WTC11 (cell line): ENCODE results near the gene SPHKAP. TPM values are rescaled to one million over a fixed set of nuclear protein-coding genes. Genes with fewer than 3 reads are reported as not detected.
A peak's percentile ranks its signal among the peaks of the same experiment; 100 is the strongest.
"Not testable (repeated sequence)": the region's sequence is repeated elsewhere in the genome, so short reads cannot be mapped to it uniquely, and the experiment has no call there.

Source experiments
- ATAC-seq: fragments of 200-7000 bp; cut with Tn5 transposase; 2 replicates; pipeline ENCODE4 v1.10.0; 2021; ENCODE audit warnings: mild to moderate bottlenecking, moderate library complexity
- CTCF ChIA-PET: fragments of 300-600 bp; sonication (Branson Sonifier 250); formaldehyde crosslinking; loops from one replicate; lab custom pipeline; 2021; ENCODE audit warnings: antibody characterized with exemption; lab: Charles Lee
- POLR2A ChIA-PET: fragments of 350-600 bp; sonication (Branson Sonifier 250); formaldehyde crosslinking; loops from one replicate; lab custom pipeline; 2021; ENCODE audit warnings: antibody characterized with exemption; lab: Charles Lee
- DNase-seq: peaks from one replicate; pipeline ENCODE4 v3.0.0; 2021; ENCODE audit warnings: low spot score
- H3K27ac Mint-ChIP-seq: 2 replicates; pipeline ENCODE4 v1.8.0; 2021; ENCODE audit warnings: mixed read lengths
- H3K27me3 Mint-ChIP-seq: 2 replicates; pipeline ENCODE4 v1.8.0; 2021; ENCODE audit warnings: low read depth, mild to moderate bottlenecking, moderate library complexity, mixed read lengths
- H3K36me3 Mint-ChIP-seq: 2 replicates; pipeline ENCODE4 v1.8.0; 2021; ENCODE audit warnings: mixed read lengths
- H3K4me1 Mint-ChIP-seq: 2 replicates; pipeline ENCODE4 v1.8.0; 2022; ENCODE audit warnings: mixed read lengths
- H3K4me3 Mint-ChIP-seq: 2 replicates; pipeline ENCODE4 v1.8.0; 2021; ENCODE audit warnings: mild to moderate bottlenecking, moderate library complexity, mixed read lengths
- H3K9me3 Mint-ChIP-seq: 2 replicates; pipeline ENCODE4 v1.8.0; 2021; ENCODE audit warnings: mixed read lengths
- ARID4B ChIP-seq: sonication (generic); formaldehyde crosslinking; IDR thresholded peaks from 2 replicates; pipeline ENCODE4 v1.8.0; 2023; ENCODE audit warnings: missing genetic modification reagents, mild to moderate bottlenecking, borderline replicate concordance
- CTCF ChIP-seq: fragments of 200-600 bp; IDR thresholded peaks from 2 replicates; pipeline ENCODE4 v1.8.0; 2022; ENCODE audit warnings: antibody characterized with exemption
- E2F1 ChIP-seq: sonication (generic); formaldehyde crosslinking; IDR thresholded peaks from 2 replicates; pipeline ENCODE4 v1.8.0; 2022; ENCODE audit warnings: mild to moderate bottlenecking, missing genetic modification reagents
- E2F4 ChIP-seq: sonication (generic); formaldehyde crosslinking; IDR thresholded peaks from 2 replicates; pipeline ENCODE4 v1.8.1; 2022; ENCODE audit warnings: low read depth, mild to moderate bottlenecking, moderate library complexity, missing genetic modification reagents, borderline replicate concordance
- E2F5 ChIP-seq: sonication (generic); formaldehyde crosslinking; IDR thresholded peaks from 2 replicates; pipeline ENCODE4 v1.8.1; 2022; ENCODE audit warnings: mild to moderate bottlenecking, moderate library complexity, missing genetic modification reagents
- FOXP1 ChIP-seq: sonication (generic); formaldehyde crosslinking; IDR thresholded peaks from 2 replicates; pipeline ENCODE4 v1.8.0; 2022; ENCODE audit warnings: missing genetic modification reagents, mild to moderate bottlenecking, moderate library complexity, borderline replicate concordance
- HMGA2 ChIP-seq: fragments of 250-450 bp; sonication (Bioruptor Pico); IDR thresholded peaks from 2 replicates; pipeline ENCODE4 v1.4.0; 2021; ENCODE audit warnings: mild to moderate bottlenecking, moderate library complexity
- KAT7 ChIP-seq: sonication (generic); formaldehyde crosslinking; IDR thresholded peaks from 2 replicates; pipeline ENCODE4 v1.8.1; 2023; ENCODE audit warnings: missing genetic modification reagents, mild to moderate bottlenecking, borderline replicate concordance
- MXD4 ChIP-seq: fragments of 250-450 bp; sonication (Bioruptor Pico); IDR thresholded peaks from 2 replicates; pipeline ENCODE4 v1.8.0; 2021; ENCODE audit warnings: mild to moderate bottlenecking, moderate library complexity, borderline replicate concordance
- MYBL2 ChIP-seq: sonication (generic); formaldehyde crosslinking; IDR thresholded peaks from 2 replicates; pipeline ENCODE4 v1.8.1; 2023; ENCODE audit warnings: mild to moderate bottlenecking, moderate library complexity, missing genetic modification reagents
- NFE2L1 ChIP-seq: sonication (generic); formaldehyde crosslinking; IDR thresholded peaks from 2 replicates; pipeline ENCODE4 v1.8.1; 2023; ENCODE audit warnings: missing genetic modification reagents
- NFYB ChIP-seq: sonication (generic); formaldehyde crosslinking; conservative IDR thresholded peaks from 2 replicates; pipeline ENCODE4 v1.8.0; 2022; ENCODE audit warnings: low read depth, missing genetic modification reagents
- PRRX2 ChIP-seq: fragments of 250-450 bp; sonication (Bioruptor Pico); IDR thresholded peaks from 2 replicates; pipeline ENCODE4 v1.8.0; 2021; ENCODE audit warnings: mild to moderate bottlenecking
- RELA ChIP-seq: sonication (generic); formaldehyde crosslinking; IDR thresholded peaks from 2 replicates; pipeline ENCODE4 v1.8.1; 2022; ENCODE audit warnings: missing genetic modification reagents, mild to moderate bottlenecking, borderline replicate concordance
- RORB ChIP-seq: fragments of 250-450 bp; sonication (Bioruptor Pico); IDR thresholded peaks from 2 replicates; pipeline ENCODE4 v1.9.0; 2021; ENCODE audit warnings: mild to moderate bottlenecking
- TEAD1 ChIP-seq: sonication (generic); formaldehyde crosslinking; IDR thresholded peaks from 2 replicates; pipeline ENCODE4 v1.8.0; 2022; ENCODE audit warnings: mild to moderate bottlenecking, missing genetic modification reagents
- TEAD4 ChIP-seq: sonication (generic); formaldehyde crosslinking; IDR thresholded peaks from 2 replicates; pipeline ENCODE4 v1.8.0; 2022; ENCODE audit warnings: mild to moderate bottlenecking, missing genetic modification reagents
- ZNF232 ChIP-seq: sonication (generic); formaldehyde crosslinking; IDR thresholded peaks from 2 replicates; pipeline ENCODE4 v1.8.0; 2022; ENCODE audit warnings: mild to moderate bottlenecking, missing genetic modification reagents
- ZNF423 ChIP-seq: fragments of 250-450 bp; sonication (Bioruptor Pico); IDR thresholded peaks from 2 replicates; pipeline ENCODE4 v2.1.2; 2022; ENCODE audit warnings: mild to moderate bottlenecking, moderate library complexity
- total RNA-seq: library from RNA; stranded (reverse); gene quantifications from 3 replicates; pipeline ENCODE4 v1.2.3, GENCODE V29; 2021

Gene SPHKAP
- total RNA-seq, 1 experiment from 2014 or later = not detected

- TF ChIP-seq E2F1 (CRISPR knock-in tag) = no peak
- no peak for TF ChIP-seq E2F4 (CRISPR knock-in tag)
- no peak for TF ChIP-seq ARID4B (CRISPR knock-in tag)
- TF ChIP-seq NFYB (CRISPR knock-in tag) = no peak
- TF ChIP-seq PRRX2 = no peak
Measured at GRCh38 chr2:227942021-227942420, 239.5 kb downstream of the SPHKAP start (continued).

GRCh38 chr2:227939271-227940027, 242.0 kb downstream of the SPHKAP start:
- Mint-ChIP-seq H3K27ac (no peak overlapping the region), H3K9me3 (peaks cover 6% of the 10 kb centered on the region; the same call in 1 of the 2 replicates), H3K27me3 (no peaks in the 10 kb centered on the region; the same call in 1 of the 2 replicates), H3K4me3 (no peak overlapping the region), H3K36me3 (no peaks in the 10 kb centered on the region), H3K4me1 (peaks cover 11% of the 10 kb centered on the region)
- TF ChIP-seq CTCF (peak; percentile 51), TEAD1 (CRISPR knock-in tag) (peak; percentile 78; the same call in 1 of the 2 replicates), ZNF423 (CRISPR knock-in tag) (no peak), TEAD4 (CRISPR knock-in tag) (no peak)
- ChIA-PET CTCF (interaction anchor here (0.6 to 2.8 kb wide), 7 partner anchors 49 to 318 kb away, joined by 3 to 12 read pairs (median 3); no protein-coding TSS in a partner anchor), POLR2A (no interaction called here)
- DNase-seq (peak; percentile 34), ATAC-seq (peak; percentile 94)

- POLR2A ChIA-PET, H3K27ac Mint-ChIP-seq, DNase-seq, H3K36me3 Mint-ChIP-seq, ATAC-seq, H3K27me3 Mint-ChIP-seq, H3K4me3 Mint-ChIP-seq, CTCF ChIA-PET, H3K9me3 Mint-ChIP-seq: not testable (repeated sequence)
- peaks cover 17% of the 10 kb centered on the region for H3K4me1 Mint-ChIP-seq
Measured at GRCh38 chr2:227936249-227936648, 245.2 kb downstream of the SPHKAP start.

- Mint-ChIP-seq H3K27ac (no peak overlapping the region), H3K4me3 (no peak overlapping the region), H3K27me3 (no peaks in the 10 kb centered on the region), H3K36me3 (0 out of 2 replicates have a peak, but pooled peaks cover 2% of the 10 kb centered on the region), H3K9me3 (peaks cover 10% of the 10 kb centered on the region), H3K4me1 (peaks cover 6% of the 10 kb centered on the region)
- ATAC-seq = peak; percentile 53
- ChIA-PET POLR2A (no interaction called here), CTCF (interaction anchor here (0.5 kb wide), 1 partner anchor 427 kb away, joined by 4 read pairs; no protein-coding TSS in a partner anchor)
- no peak for DNase-seq
- TF ChIP-seq TEAD4 (CRISPR knock-in tag) = no peak
- no peak for TF ChIP-seq MYBL2 (CRISPR knock-in tag)
- TF ChIP-seq E2F1 (CRISPR knock-in tag) = no peak
- no peak for TF ChIP-seq KAT7 (CRISPR knock-in tag)
- TF ChIP-seq RORB (CRISPR knock-in tag) = no peak
- no peak for TF ChIP-seq HMGA2 (CRISPR knock-in tag)
- TF ChIP-seq RELA = no peak
- no peak for TF ChIP-seq NFE2L1 (CRISPR knock-in tag)
- TF ChIP-seq FOXP1 = no peak
- TF ChIP-seq E2F5 (CRISPR knock-in tag) = no peak
- no peak for TF ChIP-seq MXD4 (CRISPR knock-in tag)
- no peak for TF ChIP-seq TEAD1 (CRISPR knock-in tag)
- TF ChIP-seq ZNF232 (CRISPR knock-in tag) = no peak
Measured at GRCh38 chr2:227933884-227934283, 247.6 kb downstream of the SPHKAP start.
